Peyer's patch (tissue), 4 donors: ENCODE data around the gene PPP6R3.

ENCODE experiments used
- POLR2A ChIP-seq, 2 donors: fragments of 450-650 bp; IDR thresholded peaks; one replicate each; pipeline ENCODE4 v1.5.1; 2017; ENCODE audit warnings: antibody characterized with exemption in 2 of 2, mild to moderate bottlenecking in 2 of 2, moderate library complexity in 2 of 2
- TF ChIP-seq, protein P1 (sequence below), 6 experiments: fragments of 450-650 bp in 4 of 6; fragments of 200-600 bp in 2 of 6; sonication (generic) in 1 of 6; IDR thresholded peaks; one replicate each; pipeline ENCODE4 v1.5.1; 2017 to 2019; ENCODE audit warnings: antibody characterized with exemption in 6 of 6, mild to moderate bottlenecking in 3 of 6, moderate library complexity in 1 of 6

DNA sequence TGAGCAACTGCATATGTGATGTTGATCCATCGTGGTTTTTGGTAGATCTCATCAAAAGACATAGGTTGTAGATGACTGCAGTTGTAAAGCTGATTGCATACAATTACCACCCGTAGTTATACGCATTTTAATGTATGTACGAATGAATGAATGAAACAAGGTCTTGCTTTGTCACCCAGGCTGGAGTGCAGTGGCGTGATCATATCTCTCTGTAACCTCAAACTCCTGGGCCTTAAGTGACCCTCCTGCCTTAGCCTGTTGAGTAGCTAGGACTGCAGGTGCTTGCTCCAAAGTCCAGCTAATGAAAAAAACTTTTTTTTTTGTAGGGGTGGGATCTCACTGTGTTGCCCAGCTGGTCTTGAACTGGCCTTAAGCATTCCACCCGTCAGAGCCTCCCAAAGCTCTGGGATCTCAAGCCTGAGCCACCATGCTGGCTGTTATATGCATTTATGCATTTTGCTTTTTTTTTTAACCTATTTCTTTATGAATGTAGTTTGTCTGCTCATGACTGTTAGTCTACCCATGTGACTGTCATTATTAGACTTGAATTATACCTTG, 53.5 kb downstream of the PPP6R3 start:
- TF ChIP-seq, protein P1, sequence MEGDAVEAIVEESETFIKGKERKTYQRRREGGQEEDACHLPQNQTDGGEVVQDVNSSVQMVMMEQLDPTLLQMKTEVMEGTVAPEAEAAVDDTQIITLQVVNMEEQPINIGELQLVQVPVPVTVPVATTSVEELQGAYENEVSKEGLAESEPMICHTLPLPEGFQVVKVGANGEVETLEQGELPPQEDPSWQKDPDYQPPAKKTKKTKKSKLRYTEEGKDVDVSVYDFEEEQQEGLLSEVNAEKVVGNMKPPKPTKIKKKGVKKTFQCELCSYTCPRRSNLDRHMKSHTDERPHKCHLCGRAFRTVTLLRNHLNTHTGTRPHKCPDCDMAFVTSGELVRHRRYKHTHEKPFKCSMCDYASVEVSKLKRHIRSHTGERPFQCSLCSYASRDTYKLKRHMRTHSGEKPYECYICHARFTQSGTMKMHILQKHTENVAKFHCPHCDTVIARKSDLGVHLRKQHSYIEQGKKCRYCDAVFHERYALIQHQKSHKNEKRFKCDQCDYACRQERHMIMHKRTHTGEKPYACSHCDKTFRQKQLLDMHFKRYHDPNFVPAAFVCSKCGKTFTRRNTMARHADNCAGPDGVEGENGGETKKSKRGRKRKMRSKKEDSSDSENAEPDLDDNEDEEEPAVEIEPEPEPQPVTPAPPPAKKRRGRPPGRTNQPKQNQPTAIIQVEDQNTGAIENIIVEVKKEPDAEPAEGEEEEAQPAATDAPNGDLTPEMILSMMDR (IDR thresholded peaks at IDR 0.05) = no peak
- TF ChIP-seq POLR2A (IDR thresholded peaks at IDR 0.05) = no peak
